Measurements from ENCODE around the gene AKR7A2.

AKR7A2 gene

GRCh38 chr1:19358710-19359109, 46.8 kb upstream of the AKR7A2 start:
- H3K9me3 Mint-ChIP-seq = no peaks in the 10 kb centered on the region
- H3K36me3 Mint-ChIP-seq (ENCODE audit: low read depth) = peaks cover 22% of the 10 kb centered on the region
- H3K27ac Mint-ChIP-seq = no peak overlapping the region
- no peak overlapping the region for H3K4me3 Mint-ChIP-seq
- peaks cover 50% of the 10 kb centered on the region for H3K4me1 Mint-ChIP-seq
- H3K27me3 Mint-ChIP-seq (ENCODE audit: low read depth, poor library complexity) = no peaks in the 10 kb centered on the region
- no peak for TF ChIP-seq CTCF (IDR thresholded peaks at IDR 0.05)
- DNase-seq = no peak

GRCh38 chr1:19357299-19357986, 45.5 kb upstream of the AKR7A2 start:
- Mint-ChIP-seq H3K4me3 (no peak overlapping the region), H3K27ac (no peak overlapping the region), H3K4me1 (peaks cover 49% of the 10 kb centered on the region), H3K36me3 (ENCODE audit: low read depth) (peaks cover 24% of the 10 kb centered on the region), H3K9me3 (no peaks in the 10 kb centered on the region), H3K27me3 (ENCODE audit: low read depth, poor library complexity) (no peaks in the 10 kb centered on the region)
- DNase-seq = no peak
- no peak for TF ChIP-seq CTCF (IDR thresholded peaks at IDR 0.05)

GRCh38 chr1:19356266-19356665, 44.3 kb upstream of the AKR7A2 start:
- Mint-ChIP-seq H3K4me3 (no peak overlapping the region), H3K27ac (no peak overlapping the region), H3K9me3 (no peaks in the 10 kb centered on the region), H3K4me1 (peaks cover 45% of the 10 kb centered on the region), H3K36me3 (ENCODE audit: low read depth) (peaks cover 32% of the 10 kb centered on the region), H3K27me3 (ENCODE audit: low read depth, poor library complexity) (no peaks in the 10 kb centered on the region)
- no peak for TF ChIP-seq CTCF (IDR thresholded peaks at IDR 0.05)
- no peak for DNase-seq

GRCh38 chr1:19354531-19354981, 42.6 kb upstream of the AKR7A2 start:
- Mint-ChIP-seq H3K4me3 (no peak overlapping the region), H3K9me3 (no peaks in the 10 kb centered on the region), H3K36me3 (ENCODE audit: low read depth) (peaks cover 37% of the 10 kb centered on the region), H3K4me1 (peaks cover 29% of the 10 kb centered on the region), H3K27ac (peak overlapping the region; percentile 91), H3K27me3 (ENCODE audit: low read depth, poor library complexity) (no peaks in the 10 kb centered on the region)
- DNase-seq = no peak
- no peak for TF ChIP-seq CTCF (IDR thresholded peaks at IDR 0.05)

GRCh38 chr1:19353596-19353995, 41.7 kb upstream of the AKR7A2 start:
- Mint-ChIP-seq H3K27ac (peak overlapping the region; percentile 78), H3K27me3 (ENCODE audit: low read depth, poor library complexity) (peaks cover 2% of the 10 kb centered on the region), H3K4me3 (no peak overlapping the region), H3K9me3 (no peaks in the 10 kb centered on the region), H3K36me3 (ENCODE audit: low read depth) (peaks cover 37% of the 10 kb centered on the region), H3K4me1 (peaks cover 29% of the 10 kb centered on the region)
- DNase-seq = no peak
- no peak for TF ChIP-seq CTCF (IDR thresholded peaks at IDR 0.05)

GRCh38 chr1:19352839-19353238, 40.9 kb upstream of the AKR7A2 start:
- Mint-ChIP-seq H3K27ac (peak overlapping the region; percentile 89), H3K36me3 (ENCODE audit: low read depth) (peaks cover 37% of the 10 kb centered on the region), H3K4me3 (no peak overlapping the region), H3K4me1 (peaks cover 29% of the 10 kb centered on the region), H3K9me3 (no peaks in the 10 kb centered on the region), H3K27me3 (ENCODE audit: low read depth, poor library complexity) (peaks cover 2% of the 10 kb centered on the region)
- TF ChIP-seq CTCF (IDR thresholded peaks at IDR 0.05) = no peak
- no peak for DNase-seq

Measured in nephron progenitor cell (in vitro differentiated cells).